ENCODE measurements around the gene ST7L.

ST7L gene

GRCh38 chr1:112516141-112516540, 102.8 kb downstream of the ST7L start:
- no peak for DNase-seq (ENCODE audit: low read depth in 2 of 2)

GRCh38 chr1:112515311-112516009, 103.5 kb downstream of the ST7L start:
- no peak for DNase-seq (ENCODE audit: low read depth in 2 of 2)

- DNase-seq (ENCODE audit: low read depth in 2 of 2): no peak
These were observed 104.0 kb downstream of the ST7L start for GRCh38 chr1:112514901-112515300.

GRCh38 chr1:112513112-112513870, 105.7 kb downstream of the ST7L start:
- DNase-seq (ENCODE audit: low read depth in 2 of 2): no peak

GRCh38 chr1:112511897-112512296, 107.0 kb downstream of the ST7L start:
- no peak for DNase-seq (ENCODE audit: low read depth in 2 of 2)

GRCh38 chr1:112510340-112510739, 108.6 kb downstream of the ST7L start:
- DNase-seq (ENCODE audit: low read depth in 2 of 2): no peak

- no peak for DNase-seq (ENCODE audit: low read depth in 2 of 2)
These were observed 109.2 kb downstream of the ST7L start for GRCh38 chr1:112509660-112510178.

GRCh38 chr1:112509005-112509659, 109.8 kb downstream of the ST7L start:
- peak in 1 of 2 donors; percentile 7 for DNase-seq (ENCODE audit: low read depth in 2 of 2)

- peak in 1 of 2 donors; percentile 39 for DNase-seq (ENCODE audit: low read depth in 2 of 2)
These were observed 110.5 kb downstream of the ST7L start, which contains the start of gene WNT2B for GRCh38 chr1:112508278-112509004. Gene WNT2B (plus strand): TSS chr1:112508965. CDS start chr1:112509263, 298 bp downstream.

GRCh38 chr1:112507921-112508277, 111.0 kb downstream of the ST7L start:
- peak in 1 of 2 donors; percentile 7 for DNase-seq (ENCODE audit: low read depth in 2 of 2)

- DNase-seq (ENCODE audit: low read depth in 2 of 2): no peak
These were observed 111.6 kb downstream of the ST7L start for GRCh38 chr1:112507336-112507735.

- DNase-seq (ENCODE audit: low read depth in 2 of 2): no peak
These were observed 112.2 kb downstream of the ST7L start for GRCh38 chr1:112506731-112507130.

- DNase-seq (ENCODE audit: low read depth in 2 of 2): no peak
These were observed 112.6 kb downstream of the ST7L start for GRCh38 chr1:112506306-112506705.

- DNase-seq (ENCODE audit: low read depth in 2 of 2): no peak
These were observed 113.1 kb downstream of the ST7L start for GRCh38 chr1:112505878-112506277.

- no peak for DNase-seq (ENCODE audit: low read depth in 2 of 2)
These were observed 113.5 kb downstream of the ST7L start for GRCh38 chr1:112505400-112505785.

- no peak for DNase-seq (ENCODE audit: low read depth in 2 of 2)
These were observed 114.1 kb downstream of the ST7L start for GRCh38 chr1:112504661-112505399.

- no peak for DNase-seq (ENCODE audit: low read depth in 2 of 2)
These were observed 114.8 kb downstream of the ST7L start for GRCh38 chr1:112504001-112504660.

GRCh38 chr1:112502826-112503225, 116.1 kb downstream of the ST7L start:
- DNase-seq (ENCODE audit: low read depth in 2 of 2): no peak

GRCh38 chr1:112501810-112502641, 116.9 kb downstream of the ST7L start:
- peak in 1 of 2 donors; percentile 41 for DNase-seq (ENCODE audit: low read depth in 2 of 2)

GRCh38 chr1:112496290-112496689, 122.7 kb downstream of the ST7L start:
- DNase-seq (ENCODE audit: low read depth in 2 of 2): no peak
